Stomach (tissue), 9 donors: Measurements from ENCODE around the gene ERG28. TPM values are rescaled to one million over a fixed set of nuclear protein-coding genes. Genes with fewer than 3 reads are reported as not detected.

Experiments
- DNase-seq, 2 donors: peaks; one replicate each; pipeline versions ENCODE4 v3.0.0 to v3.0.0-alpha.2; 2013 to 2019
- H3K27ac ChIP-seq, 5 donors: fragments of 200-600 bp in 4 of 5; sonication (generic) in 4 of 5; one replicate each; pipeline ENCODE4 v1.5.1; 2013 to 2019; ENCODE audit warnings: mild to moderate bottlenecking in 1 of 5, moderate library complexity in 1 of 5
- H3K27me3 ChIP-seq, 3 donors: fragments of 200-600 bp; sonication (generic); one replicate each; pipeline ENCODE4 v1.5.1; 2017 to 2019; ENCODE audit warnings: mixed run types in 1 of 3
- H3K36me3 ChIP-seq, 4 donors: fragments of 200-600 bp; sonication (generic); 1 replicate in 3 of 4; 2 replicates in 1 of 4; pipeline ENCODE4 v1.5.1; 2016 to 2019
- H3K4me1 ChIP-seq, 4 donors: fragments of 200-600 bp; sonication (generic); one replicate each; pipeline ENCODE4 v1.5.1; 2016 to 2019
- H3K4me3 ChIP-seq, 4 donors: fragments of 200-600 bp; sonication (generic) in 3 of 4; one replicate each; pipeline ENCODE4 v1.5.1; 2016 to 2019; ENCODE audit warnings: mild to moderate bottlenecking in 1 of 4
- H3K9me3 ChIP-seq, 4 donors: fragments of 200-600 bp; sonication (generic); one replicate each; pipeline ENCODE4 v1.5.1; 2016 to 2019
- CTCF ChIP-seq, 7 experiments: fragments of 450-650 bp in 4 of 7; fragments of 200-600 bp in 3 of 7; sonication (generic) in 3 of 7; IDR thresholded peaks; one replicate each; pipeline ENCODE4 v1.5.1; 2016 to 2019; ENCODE audit warnings: antibody characterized with exemption in 7 of 7, control low read depth in 2 of 7, mild to moderate bottlenecking in 1 of 7
- EP300 ChIP-seq: sonication (generic); formaldehyde crosslinking; IDR thresholded peaks from one replicate; pipeline ENCODE4 v1.6.1; 2017; ENCODE audit warnings: antibody characterized with exemption
- POLR2A ChIP-seq, 4 donors: fragments of 450-650 bp; IDR thresholded peaks; one replicate each; pipeline ENCODE4 v1.6.1; 2016; ENCODE audit warnings: antibody characterized with exemption in 4 of 4, control low read depth in 2 of 4, mild to moderate bottlenecking in 1 of 4, moderate library complexity in 1 of 4
- POLR2AphosphoS5 ChIP-seq, 3 donors: sonication (generic); formaldehyde crosslinking; IDR thresholded peaks; one replicate each; pipeline ENCODE4 v1.6.1; 2016; ENCODE audit warnings: antibody characterized with exemption in 3 of 3
- WGBS, 5 donors: extraction: QIAGEN DNeasy Blood & Tissue Kit in 3 of 5; methylation state at CpG; one replicate each; pipeline versions ENCODE4 v1.1.5 to v1.1.7; 2013 to 2018; 5-methylcytosine and 5-hydroxymethylcytosine counted together
- intact Hi-C: fragments of 100-400 bp; cut with DNase I; formaldehyde crosslinking; loops from one replicate; pipeline ENCODE4 v1.15.1; 2023; ENCODE audit warnings: low total_unique reads
- polyA plus RNA-seq, 3 donors: library from polyadenylated mRNA; stranded (reverse); fragments of 200-250 nt; gene quantifications; one replicate each; pipeline ENCODE4 v1.2.3, GENCODE V29; 2013
- total RNA-seq, 5 donors: library from RNA; depleted of rRNA; stranded (reverse); fragments of >200 nt; gene quantifications; one replicate each; pipeline versions ENCODE4 v1.1.0 to v1.2.3, GENCODE V29; 2014 to 2016
- donor health status: healthy with polysubstance abuse.
- donor health status: Bipolar disorder and iron deficiency.
- donor health status: healthy.

Gene ERG28
- total and polyA plus RNA-seq, 8 donors: 3.3 to 24.3 (median 10.3) TPM; not detected in 2

GRCh38 chr14:75689012-75689411 is 28.3 kb upstream of the ERG28 start:
- 91 to 98% (median 94%) methylated on average over 2 of the region's 2 CpGs for WGBS, 5 donors
- H3K36me3 ChIP-seq: peaks cover 13 to 49% (median 41%) of the 10 kb centered on the region in 4 donors
- TF ChIP-seq POLR2AphosphoS5 (IDR thresholded peaks at IDR 0.05) (no peak), CTCF (IDR thresholded peaks at IDR 0.05) (no peak), POLR2A (IDR thresholded peaks at IDR 0.05) (no peak), EP300 (no peak)
- H3K4me1 ChIP-seq: peaks cover 0 to 6% (median 0%) of the 10 kb centered on the region in 4 donors
- intact Hi-C loops: no loop called here
- no peaks in the 10 kb centered on the region for H3K27me3 ChIP-seq
- H3K27ac ChIP-seq: no peak overlapping the region
- no peaks in the 10 kb centered on the region for H3K9me3 ChIP-seq
- H3K4me3 ChIP-seq: no peak overlapping the region
- DNase-seq: peak in 1 of 2 donors; percentile 49

GRCh38 chr14:75685910-75686309 is 25.2 kb upstream of the ERG28 start:
- 30 to 68% (median 49%) methylated on average over 2 of the region's 2 CpGs for WGBS, 5 donors
- peaks cover 28 to 42% (median 39%) of the 10 kb centered on the region in 4 donors for H3K36me3 ChIP-seq
- TF ChIP-seq CTCF (IDR thresholded peaks at IDR 0.05) (no peak), POLR2A (IDR thresholded peaks at IDR 0.05) (no peak), POLR2AphosphoS5 (IDR thresholded peaks at IDR 0.05) (no peak), EP300 (no peak)
- peaks cover 0 to 6% (median 0%) of the 10 kb centered on the region in 4 donors for H3K4me1 ChIP-seq
- no peak overlapping the region for H3K4me3 ChIP-seq
- H3K9me3 ChIP-seq: no peaks in the 10 kb centered on the region
- intact Hi-C loops: no loop called here
- no peak overlapping the region for H3K27ac ChIP-seq
- no peaks in the 10 kb centered on the region for H3K27me3 ChIP-seq
- DNase-seq: peak in 1 of 2 donors; percentile 32

- Histone ChIP-seq H3K27ac (no peak overlapping the region), H3K4me3 (no peak overlapping the region), H3K27me3 (no peaks in the 10 kb centered on the region), H3K36me3 (peaks cover 3 to 45% (median 32%) of the 10 kb centered on the region in 4 donors), H3K4me1 (no peaks in the 10 kb centered on the region), H3K9me3 (no peaks in the 10 kb centered on the region)
- no peak for TF ChIP-seq POLR2A (IDR thresholded peaks at IDR 0.05)
- intact Hi-C loops: no loop called here
- WGBS, 5 donors: 69 to 82% (median 73%) methylated on average over 2 of the region's 2 CpGs
- DNase-seq: no peak
Observed at GRCh38 chr14:75675265-75675960, 14.7 kb upstream of the ERG28 start.

- H3K9me3 ChIP-seq: no peaks in the 10 kb centered on the region
- 92 to 95% (median 95%) methylated on average over 4 of the region's 4 CpGs for WGBS, 5 donors
- H3K36me3 ChIP-seq: peaks cover 12 to 60% (median 50%) of the 10 kb centered on the region in 4 donors
- H3K27ac ChIP-seq: no peak overlapping the region
- no peaks in the 10 kb centered on the region for H3K4me1 ChIP-seq
- TF ChIP-seq CTCF (IDR thresholded peaks at IDR 0.05) (no peak), POLR2A (IDR thresholded peaks at IDR 0.05) (no peak), EP300 (no peak), POLR2AphosphoS5 (IDR thresholded peaks at IDR 0.05) (no peak)
- no peak for DNase-seq
- no peaks in the 10 kb centered on the region for H3K27me3 ChIP-seq
- intact Hi-C loops: no loop called here
- no peak overlapping the region for H3K4me3 ChIP-seq
Observed at GRCh38 chr14:75673345-75674035, 12.8 kb upstream of the ERG28 start.
